Measurements from ENCODE around the gene IRAK3.

IRAK3 gene

GRCh38 chr12:66188584-66189485 is at the start of gene IRAK3:
IRAK3 (plus strand) TSS chr12:66189214; CDS start chr12:66189300, 86 bp downstream.
- peak; percentile 9 for DNase-seq

- no peak for DNase-seq
Measured at GRCh38 chr12:66139328-66139727, 49.7 kb upstream of the IRAK3 start.

GRCh38 chr12:66140731-66141130 is 48.3 kb upstream of the IRAK3 start:
- DNase-seq = no peak

GRCh38 chr12:66141299-66141698 is 47.7 kb upstream of the IRAK3 start:
- DNase-seq = no peak

- no peak for DNase-seq
Measured at GRCh38 chr12:66142826-66143225, 46.2 kb upstream of the IRAK3 start.

- DNase-seq = no peak
Measured at GRCh38 chr12:66143868-66144267, 45.1 kb upstream of the IRAK3 start.

- no peak for DNase-seq
Measured at GRCh38 chr12:66144791-66145754, 43.9 kb upstream of the IRAK3 start.

- DNase-seq = no peak
Measured at GRCh38 chr12:66149702-66150398, 39.2 kb upstream of the IRAK3 start.

- no peak for DNase-seq
Measured at GRCh38 chr12:66152732-66153131, 36.3 kb upstream of the IRAK3 start.

- DNase-seq = no peak
Measured at GRCh38 chr12:66154776-66155175, 34.2 kb upstream of the IRAK3 start.

GRCh38 chr12:66156654-66157053 is 32.4 kb upstream of the IRAK3 start:
- DNase-seq = no peak

GRCh38 chr12:66159123-66159522 is 29.9 kb upstream of the IRAK3 start:
- DNase-seq = no peak

- no peak for DNase-seq
Measured at GRCh38 chr12:66160704-66161103, 28.3 kb upstream of the IRAK3 start.

GRCh38 chr12:66162701-66163100 is 26.3 kb upstream of the IRAK3 start:
- DNase-seq = no peak

- no peak for DNase-seq
Measured at GRCh38 chr12:66163289-66163688, 25.7 kb upstream of the IRAK3 start.

GRCh38 chr12:66164349-66164821 is 24.6 kb upstream of the IRAK3 start:
- no peak for DNase-seq

- DNase-seq = no peak
Measured at GRCh38 chr12:66165141-66165540, 23.9 kb upstream of the IRAK3 start.

- no peak for DNase-seq
Measured at GRCh38 chr12:66166561-66166960, 22.5 kb upstream of the IRAK3 start.

GRCh38 chr12:66168410-66168809 is 20.6 kb upstream of the IRAK3 start:
- DNase-seq = no peak

- DNase-seq = peak; percentile 95
Measured at GRCh38 chr12:66169221-66170170, 19.5 kb upstream of the IRAK3 start, which contains the start of gene TMBIM4. TMBIM4 (minus strand) TSS chr12:66169996; CDS start chr12:66169951, 45 bp downstream.

GRCh38 chr12:66170606-66171005 is 18.4 kb upstream of the IRAK3 start:
- DNase-seq = no peak
